Colon (tissue), 2 donors: ENCODE data around the gene ATP8A2.
"Not testable (repeated sequence)": the region's sequence is repeated elsewhere in the genome, so short reads cannot be mapped to it uniquely, and the experiment has no call there.

Experiments
- FAIRE-seq: peaks from 2 replicates; lab custom pipeline; 2012; peaks lifted over from hg19 to GRCh38; lab: Jason Lieb, UNC
- donor health status: control.
- donor health status: control.

Gene ATP8A2

GRCh38 chr13:26041444-26041843 lies 669.7 kb downstream of the ATP8A2 start:
- FAIRE-seq, result no peak

DNA sequence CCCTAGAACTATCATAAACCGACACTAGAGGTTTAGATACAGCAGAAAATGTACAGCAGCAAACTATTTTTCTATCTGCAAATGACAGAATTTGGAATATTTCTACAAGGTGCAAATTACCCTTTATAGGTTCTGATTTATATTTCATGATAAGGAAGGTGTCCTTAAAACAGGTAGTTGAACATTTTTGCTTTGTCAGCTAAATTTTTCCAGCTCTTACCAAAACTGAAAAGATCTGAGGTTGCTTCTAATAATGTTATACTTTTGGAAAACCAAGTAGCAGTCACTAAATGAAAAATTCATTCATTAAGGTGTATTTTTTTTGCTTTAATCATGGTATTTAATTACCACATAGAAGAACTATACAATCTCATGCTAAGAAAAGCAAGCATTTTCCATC lies 671.0 kb downstream of the ATP8A2 start:
- no peak for FAIRE-seq

- FAIRE-seq, result no peak
These were observed 673.4 kb downstream of the ATP8A2 start for GRCh38 chr13:26045142-26045541.

DNA sequence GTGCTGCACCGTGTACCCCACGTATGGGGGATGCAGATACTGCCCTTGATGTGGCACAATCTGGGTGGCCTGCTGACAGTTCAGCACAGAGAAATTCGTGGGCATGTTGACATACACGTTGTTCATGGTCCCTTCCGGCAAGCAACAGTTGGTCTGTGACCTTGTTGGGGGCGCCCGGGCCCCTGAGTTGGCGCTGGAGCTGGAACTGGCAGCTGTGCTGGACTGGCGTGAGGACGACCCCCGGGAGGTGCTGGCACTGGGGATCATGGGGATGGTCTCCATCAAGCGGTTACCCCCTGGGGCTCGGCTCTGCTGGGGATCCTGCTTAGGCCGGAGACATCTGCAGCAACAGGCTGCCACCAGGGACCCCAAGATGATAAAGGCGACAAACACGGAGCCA lies 674.9 kb downstream of the ATP8A2 start:
- no peak for FAIRE-seq

DNA sequence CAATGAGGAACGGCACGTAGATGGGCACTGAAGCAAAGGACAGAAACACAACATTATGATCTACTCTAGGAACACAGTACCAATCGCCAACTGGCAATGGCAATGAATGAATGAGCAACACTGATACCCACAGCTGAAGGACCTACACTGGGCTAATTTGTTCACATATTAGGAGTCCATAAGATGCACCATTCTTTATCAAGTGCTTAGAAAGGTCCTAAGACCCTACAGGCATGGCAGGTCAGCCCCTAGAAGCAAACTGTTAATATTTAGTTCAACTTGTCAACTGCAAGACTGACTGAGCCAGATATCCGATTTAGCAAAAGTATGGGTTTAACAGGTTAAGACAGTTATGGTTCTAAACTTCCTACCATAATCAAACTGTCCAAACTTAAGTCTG lies 675.3 kb downstream of the ATP8A2 start:
- FAIRE-seq, result no peak

DNA sequence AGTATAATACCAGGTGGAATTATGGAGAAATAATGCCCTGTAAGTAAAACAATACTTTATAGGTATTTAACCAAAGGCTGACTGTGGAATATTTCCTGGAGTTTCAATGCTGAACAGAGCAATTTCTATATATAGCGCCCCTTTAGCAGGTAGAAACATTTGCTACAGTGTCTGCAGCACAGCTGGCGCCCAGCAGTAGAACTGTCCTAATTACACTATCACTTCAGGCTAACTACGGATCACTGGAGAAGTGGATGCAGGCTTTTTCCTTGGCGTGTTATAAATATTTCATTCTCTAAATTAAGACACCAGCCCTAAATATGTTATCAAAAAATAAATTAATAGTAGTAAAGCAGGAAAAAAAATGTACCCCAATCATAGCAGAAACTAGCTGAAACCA lies 677.0 kb downstream of the ATP8A2 start:
- no peak for FAIRE-seq

DNA sequence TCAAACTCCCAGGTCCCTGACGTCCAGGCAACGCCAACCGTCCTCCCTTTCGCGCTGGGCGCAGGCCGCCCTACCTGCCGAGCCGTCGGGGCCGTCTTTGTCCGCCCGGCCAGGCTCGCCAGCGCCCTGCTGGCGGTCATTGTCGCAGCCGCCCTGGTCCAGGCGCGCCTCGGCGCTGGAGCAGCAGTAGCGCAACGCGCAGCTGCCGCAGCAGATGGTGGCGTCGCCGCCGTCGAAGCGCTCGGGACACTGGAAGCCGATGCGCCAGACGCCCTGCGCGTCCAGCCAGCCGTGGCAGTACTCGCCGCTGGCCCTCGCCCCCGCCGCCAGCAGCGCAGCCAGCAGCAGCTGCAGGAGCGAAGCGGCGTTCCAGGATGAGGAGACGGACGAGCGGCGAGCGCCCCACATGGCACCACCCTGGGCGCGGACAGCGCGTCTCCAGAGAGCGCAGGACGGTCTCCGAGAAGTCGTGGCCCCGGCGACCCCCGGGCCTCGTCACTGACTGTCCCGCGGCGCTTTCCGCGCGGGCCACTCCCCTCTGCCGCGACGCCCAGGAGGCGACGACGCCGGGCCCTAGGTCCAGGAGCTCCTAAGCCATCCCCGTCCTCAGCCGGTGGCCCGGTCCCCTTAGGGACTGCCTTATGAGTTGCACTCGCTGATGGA lies 678.9 kb downstream of the ATP8A2 start:
- FAIRE-seq, result no peak

- FAIRE-seq, result no peak
These were observed 679.5 kb downstream of the ATP8A2 start for GRCh38 chr13:26051231-26051656.

GRCh38 chr13:26051657-26052311 lies 680.0 kb downstream of the ATP8A2 start, which contains the start of gene SHISA2:
SHISA2 (minus strand) TSS chr13:26052016; CDS start chr13:26050975, 1,041 bp downstream.
- no peak for FAIRE-seq

DNA sequence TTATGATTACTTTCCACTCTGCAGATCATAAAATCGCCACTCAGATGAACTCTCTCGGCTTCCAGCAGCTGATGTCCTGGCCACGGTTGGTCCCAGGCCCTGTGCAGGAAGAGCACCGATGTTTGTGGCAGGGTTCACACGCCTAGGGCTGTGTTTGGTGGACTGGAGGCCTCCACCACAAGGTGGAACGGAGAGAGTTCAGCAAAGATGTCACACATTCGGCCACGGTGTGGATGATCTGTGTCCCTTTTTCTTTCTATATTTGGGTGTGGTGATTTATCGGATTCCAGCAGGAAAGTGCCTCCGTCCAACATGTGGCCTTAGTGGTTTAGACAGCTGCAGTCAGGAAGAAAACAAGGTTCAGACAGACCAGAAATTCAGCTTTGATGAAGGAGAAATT lies 680.6 kb downstream of the ATP8A2 start:
- no peak for FAIRE-seq

DNA sequence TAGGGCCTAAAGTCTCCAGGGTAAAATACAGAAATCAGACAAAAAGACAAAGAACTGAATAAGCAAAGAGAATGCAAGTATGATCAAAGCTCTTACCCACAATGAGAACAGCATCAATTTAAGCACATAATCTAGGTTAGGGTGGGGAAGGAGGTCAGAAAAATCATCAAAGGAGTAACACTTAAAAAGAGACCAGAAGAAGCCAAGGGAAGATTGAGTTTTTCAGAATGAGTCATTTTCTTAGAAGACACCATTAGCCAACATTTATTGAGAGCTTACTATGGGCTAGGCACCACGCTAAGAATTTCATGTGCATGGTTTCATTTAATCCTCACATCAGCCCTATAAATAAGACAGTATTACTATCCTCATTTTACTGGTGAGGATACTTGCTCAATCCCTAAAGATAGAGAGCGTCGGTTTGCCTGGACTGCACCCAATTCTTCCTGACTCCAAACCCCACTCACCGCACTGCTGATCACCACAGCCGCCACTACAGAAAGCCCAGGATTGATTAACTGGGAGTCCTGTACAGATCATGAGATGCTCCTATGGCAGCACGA lies 681.7 kb downstream of the ATP8A2 start:
- FAIRE-seq, result no peak

DNA sequence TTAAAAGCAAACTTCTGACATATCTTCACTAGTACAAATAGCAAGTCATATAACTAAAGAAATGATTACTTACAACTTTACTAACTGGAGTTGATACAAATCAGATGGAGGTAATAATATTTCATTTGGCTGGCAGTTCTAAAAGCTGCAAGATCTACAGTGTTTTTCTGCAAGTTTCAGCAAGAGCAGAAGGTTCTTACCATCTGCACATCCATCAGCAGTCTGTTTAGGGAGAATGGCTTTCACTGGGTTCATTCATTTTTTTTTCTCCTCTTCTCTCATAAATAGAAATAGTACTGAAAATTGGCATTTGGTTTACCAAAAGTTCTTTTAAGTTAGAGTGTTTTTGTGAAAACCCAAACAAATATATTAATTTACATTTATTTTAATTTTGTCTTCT lies 683.1 kb downstream of the ATP8A2 start:
- no peak for FAIRE-seq

DNA sequence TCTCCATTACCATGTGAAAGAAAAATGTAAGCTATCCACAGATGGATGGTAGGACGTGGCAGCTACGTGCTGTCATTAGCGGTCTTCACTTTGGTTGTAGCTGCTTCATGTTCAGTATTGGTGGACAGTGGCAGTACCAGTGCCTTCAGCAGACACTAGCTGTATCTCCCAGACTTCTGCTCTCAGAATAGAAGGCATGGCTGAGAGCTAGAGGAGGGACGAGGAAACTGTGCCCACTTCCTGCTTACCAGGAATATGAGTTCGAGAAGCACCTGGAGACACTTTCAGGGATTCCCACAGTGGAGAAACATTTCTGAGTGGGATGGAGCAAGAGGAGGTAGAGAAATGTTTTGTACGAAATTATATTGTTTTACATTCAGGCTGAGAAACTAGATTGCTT lies 686.9 kb downstream of the ATP8A2 start:
- FAIRE-seq, result no peak

DNA sequence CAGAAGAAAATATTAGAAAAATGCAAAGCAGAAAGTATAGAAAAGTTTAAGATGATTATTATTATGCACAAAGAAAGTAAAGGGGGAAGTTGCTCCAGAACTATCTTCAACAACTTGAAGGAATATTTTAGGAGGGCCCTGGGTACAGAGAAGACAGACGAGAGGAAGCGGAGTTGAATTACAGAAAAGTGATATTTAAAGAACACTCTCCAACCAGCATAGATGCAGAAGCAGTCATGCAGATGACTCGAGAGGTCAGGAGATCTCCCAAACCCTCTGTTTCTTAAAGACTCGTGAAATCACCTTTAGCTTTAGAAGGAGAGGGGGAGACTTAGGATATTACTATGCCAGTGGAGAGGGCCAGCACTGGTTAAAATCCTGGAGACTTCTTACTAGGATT lies 688.6 kb downstream of the ATP8A2 start:
- FAIRE-seq, result no peak

DNA sequence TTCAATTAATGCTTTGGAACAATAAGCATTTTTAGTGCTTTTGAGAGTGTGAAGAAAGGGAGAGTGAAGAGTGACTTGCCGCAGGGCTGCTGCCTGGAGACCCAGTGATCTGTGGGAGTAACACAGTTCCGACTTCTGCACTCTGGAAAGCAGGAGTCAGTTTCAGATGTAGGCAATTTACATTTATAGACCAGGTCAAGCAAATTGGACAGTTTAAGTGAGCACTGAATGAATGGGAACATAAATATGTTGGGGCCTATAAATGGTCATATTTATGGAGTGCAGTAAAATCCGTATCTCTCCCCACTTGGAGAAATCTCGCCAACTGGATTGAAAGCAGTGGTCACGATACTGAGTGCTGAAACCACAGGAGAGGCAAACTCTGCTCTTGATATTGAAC lies 689.5 kb downstream of the ATP8A2 start:
- FAIRE-seq, result no peak

DNA sequence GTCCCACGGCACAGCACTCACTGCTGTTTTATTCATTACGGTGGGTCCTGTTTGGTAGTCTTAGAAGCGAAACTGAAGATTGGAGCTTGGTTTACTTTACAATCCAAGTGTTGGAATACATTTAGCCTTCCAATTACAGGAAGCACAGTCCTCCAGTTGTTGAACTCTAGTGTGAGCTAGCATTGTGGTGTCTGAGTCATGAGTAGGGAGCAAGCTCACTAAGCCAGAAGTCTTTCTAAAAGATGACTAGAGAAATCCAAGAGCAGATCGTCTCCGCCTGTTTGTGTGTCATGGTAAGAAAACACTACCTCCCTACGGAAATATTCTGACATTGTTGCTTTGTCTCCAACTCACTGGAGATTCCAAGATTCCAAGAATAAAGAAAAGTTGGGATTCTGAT lies 690.2 kb downstream of the ATP8A2 start:
- no peak for FAIRE-seq

DNA sequence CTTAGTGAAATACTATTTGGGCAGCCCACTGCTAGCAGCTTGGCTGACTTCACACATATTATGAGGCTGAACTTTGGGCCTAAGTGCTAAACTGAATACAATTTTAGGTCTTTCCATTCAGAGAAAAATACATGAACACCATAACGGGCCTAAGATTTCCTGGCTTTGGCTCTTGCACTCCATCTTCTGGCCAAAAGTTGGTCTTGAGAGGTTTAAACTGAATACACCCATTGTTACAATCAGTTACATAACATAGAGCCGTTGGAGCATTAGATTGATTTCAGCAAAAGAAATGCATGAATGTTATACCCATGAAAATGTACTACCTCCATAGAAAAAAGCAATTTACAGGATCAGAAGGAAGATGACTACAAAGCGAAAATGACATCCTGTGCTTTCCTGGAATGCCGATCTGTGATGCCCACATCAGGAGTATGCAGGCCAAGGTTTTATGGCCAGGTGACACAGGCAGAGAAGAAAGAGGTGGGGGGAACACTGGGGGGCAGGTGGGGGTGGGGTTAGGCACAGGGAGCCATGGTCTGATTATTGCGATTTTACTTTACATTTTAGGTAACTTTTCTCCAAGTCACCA lies 691.2 kb downstream of the ATP8A2 start:
- FAIRE-seq, result no peak

- not testable (repeated sequence) for FAIRE-seq
These were observed 694.7 kb downstream of the ATP8A2 start for GRCh38 chr13:26066492-26066891.

- FAIRE-seq, result no peak
These were observed 695.8 kb downstream of the ATP8A2 start for GRCh38 chr13:26067601-26068000.

GRCh38 chr13:26068372-26068771 lies 696.6 kb downstream of the ATP8A2 start:
- FAIRE-seq, result not testable (repeated sequence)

- FAIRE-seq, result not testable (repeated sequence)
These were observed 697.9 kb downstream of the ATP8A2 start for GRCh38 chr13:26069642-26070041.

- FAIRE-seq, result no peak
These were observed 699.9 kb downstream of the ATP8A2 start for GRCh38 chr13:26071691-26072090.

DNA sequence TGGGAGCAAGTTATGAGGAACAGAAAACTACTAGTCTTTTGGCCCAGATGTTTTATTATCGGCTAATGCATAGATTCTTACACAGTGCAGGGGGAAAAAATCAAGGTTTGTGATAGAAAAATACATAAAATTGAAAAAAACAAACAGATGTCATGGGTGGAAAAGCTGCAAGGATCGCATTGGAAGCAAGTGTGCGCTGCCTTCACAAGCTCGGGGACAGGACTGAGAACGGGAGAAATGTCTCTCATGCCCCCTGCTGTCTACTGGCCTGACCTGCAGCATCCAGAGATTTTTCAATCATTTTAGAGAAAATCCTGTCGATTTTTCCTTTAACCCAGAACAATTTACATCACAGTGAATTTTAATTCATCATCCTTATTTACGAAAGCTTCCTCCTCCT lies 700.6 kb downstream of the ATP8A2 start:
- peak; percentile 89 for FAIRE-seq
